Testis (tissue), 2 donors: ENCODE measurements around the gene KCTD21.

Experiments
- CTCF ChIP-seq, 3 experiments: fragments of 450-650 bp in 2 of 3; fragments of 200-600 bp in 1 of 3; sonication (generic) in 1 of 3; IDR thresholded peaks; one replicate each; pipeline ENCODE4 v1.5.1; 2016 to 2019; ENCODE audit warnings: antibody characterized with exemption in 3 of 3, mild to moderate bottlenecking in 2 of 3, moderate library complexity in 1 of 3
- POLR2A ChIP-seq: fragments of 450-650 bp; IDR thresholded peaks from one replicate; pipeline ENCODE4 v1.6.1; 2017; ENCODE audit warnings: antibody characterized with exemption, mild to moderate bottlenecking, moderate library complexity

GRCh38 chr11:78188286-78189173 is at the start of gene KCTD21, which contains the start of gene USP35:
- TF ChIP-seq CTCF (IDR thresholded peaks at IDR 0.05) = no peak
- TF ChIP-seq POLR2A = peak; percentile 5
